ENCODE data around the gene ADAMTS18.
"Not testable (repeated sequence)": the region's sequence is repeated elsewhere in the genome, so short reads cannot be mapped to it uniquely, and the experiment has no call there.

ADAMTS18 gene

DNA sequence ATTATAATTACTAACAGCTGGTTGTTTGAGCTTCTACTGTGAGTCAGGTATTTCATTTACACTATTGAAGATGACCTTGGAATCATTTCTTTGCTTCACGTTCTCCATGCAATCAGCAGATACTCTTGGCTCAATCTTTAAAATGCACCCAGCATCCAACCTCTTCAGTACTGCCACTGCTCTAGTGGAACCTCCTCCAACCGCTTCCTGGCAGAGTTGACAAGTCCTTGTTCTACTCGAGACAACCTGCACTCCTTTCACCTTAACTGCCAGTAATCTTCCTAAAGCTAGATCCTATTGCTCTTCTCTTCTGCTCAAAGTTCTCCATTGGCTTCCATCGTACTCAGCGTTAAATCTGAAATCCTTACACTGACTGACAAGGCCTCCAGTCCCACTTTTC is 149.2 kb downstream of the ADAMTS18 start:
- Histone ChIP-seq H3K9me3 (ENCODE audit: control insufficient read depth, insufficient read depth, low read length) (no peaks in the 10 kb centered on the region), H3K4me3 (ENCODE audit: low read depth, low read length) (no peak overlapping the region), H3K27ac (ENCODE audit: low read depth, low read length) (no peak overlapping the region), H3K36me3 (ENCODE audit: control insufficient read depth, insufficient read depth, low read length) (no peaks in the 10 kb centered on the region), H3K4me1 (ENCODE audit: control insufficient read depth, insufficient read depth, low read length) (no peaks in the 10 kb centered on the region), H3K27me3 (ENCODE audit: control insufficient read depth, insufficient read depth, low read length) (no peaks in the 10 kb centered on the region), H3K9ac (ENCODE audit: low read depth, low read length) (no peak overlapping the region)

DNA sequence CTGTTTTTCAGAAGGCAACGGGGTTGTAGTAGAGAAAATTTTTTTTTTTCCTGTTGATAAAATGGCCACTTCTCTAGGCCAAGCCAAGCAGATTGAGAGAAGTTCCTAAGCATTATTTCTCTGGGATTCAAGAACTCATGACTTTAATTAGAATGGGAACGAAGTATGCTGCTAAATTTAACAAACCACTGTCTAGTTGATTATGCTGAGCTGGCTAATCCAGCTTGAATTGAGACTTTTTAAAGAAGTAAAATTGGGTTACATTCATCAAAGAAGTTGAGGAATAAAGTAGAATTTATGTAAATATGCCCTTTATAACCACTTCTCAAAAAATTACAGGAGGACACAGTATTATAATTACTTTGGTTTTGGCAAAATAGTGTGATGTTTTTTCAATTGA is 152.5 kb downstream of the ADAMTS18 start:
- Histone ChIP-seq H3K4me1 (ENCODE audit: control insufficient read depth, insufficient read depth, low read length) (no peaks in the 10 kb centered on the region), H3K27me3 (ENCODE audit: control insufficient read depth, insufficient read depth, low read length) (no peaks in the 10 kb centered on the region), H3K36me3 (ENCODE audit: control insufficient read depth, insufficient read depth, low read length) (no peaks in the 10 kb centered on the region), H3K4me3 (ENCODE audit: low read depth, low read length) (no peak overlapping the region), H3K27ac (ENCODE audit: low read depth, low read length) (no peak overlapping the region), H3K9me3 (ENCODE audit: control insufficient read depth, insufficient read depth, low read length) (no peaks in the 10 kb centered on the region), H3K9ac (ENCODE audit: low read depth, low read length) (no peak overlapping the region)

DNA sequence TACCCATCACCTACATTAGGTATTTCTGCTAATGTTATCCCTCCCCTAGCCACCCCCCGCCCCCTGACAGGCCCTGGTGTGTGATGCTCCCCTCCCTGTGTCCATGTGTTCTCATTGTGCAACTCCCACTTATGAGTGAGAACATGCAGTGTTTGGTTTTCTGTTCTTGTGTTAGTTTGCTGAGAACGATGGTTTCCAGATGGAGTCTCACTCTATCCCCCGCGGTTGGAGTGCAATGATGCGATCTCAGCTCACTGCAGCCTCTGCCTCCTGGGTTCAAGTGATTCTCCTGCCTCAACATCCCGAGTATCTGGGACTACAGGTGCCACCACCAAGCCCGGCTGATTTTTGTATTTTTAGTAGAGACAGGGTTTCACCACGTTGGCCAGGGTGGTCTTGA is 155.5 kb downstream of the ADAMTS18 start:
- not testable (repeated sequence) for H3K9ac ChIP-seq (ENCODE audit: low read depth, low read length); H3K4me3 ChIP-seq (ENCODE audit: low read depth, low read length); H3K27ac ChIP-seq (ENCODE audit: low read depth, low read length); H3K36me3 ChIP-seq (ENCODE audit: control insufficient read depth, insufficient read depth, low read length); H3K4me1 ChIP-seq (ENCODE audit: control insufficient read depth, insufficient read depth, low read length); H3K27me3 ChIP-seq (ENCODE audit: control insufficient read depth, insufficient read depth, low read length); H3K9me3 ChIP-seq (ENCODE audit: control insufficient read depth, insufficient read depth, low read length)

DNA sequence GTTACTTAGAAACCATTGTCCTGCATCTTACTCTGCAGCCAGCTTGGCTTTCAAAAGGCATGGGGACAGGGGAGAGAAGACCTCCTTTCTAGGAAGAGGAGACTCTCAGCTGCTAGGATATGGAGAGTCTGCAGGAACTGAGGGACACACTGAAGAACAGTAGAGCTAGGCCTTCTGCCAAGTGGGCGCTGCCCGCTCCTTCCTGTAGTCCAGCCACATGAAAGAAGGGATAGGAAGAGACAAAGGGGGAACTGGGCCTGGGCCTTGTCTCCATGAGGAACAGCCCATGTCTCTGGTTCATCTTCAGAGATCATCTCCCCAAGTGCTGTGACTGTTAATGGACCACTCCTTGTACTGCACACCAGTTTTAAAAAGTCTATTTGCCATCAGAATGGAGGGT is 157.3 kb downstream of the ADAMTS18 start:
- Histone ChIP-seq H3K27ac (ENCODE audit: low read depth, low read length) (no peak overlapping the region), H3K4me3 (ENCODE audit: low read depth, low read length) (no peak overlapping the region), H3K4me1 (ENCODE audit: control insufficient read depth, insufficient read depth, low read length) (peaks cover 7% of the 10 kb centered on the region; the same call in 1 of the 2 replicates), H3K9me3 (ENCODE audit: control insufficient read depth, insufficient read depth, low read length) (no peaks in the 10 kb centered on the region), H3K27me3 (ENCODE audit: control insufficient read depth, insufficient read depth, low read length) (no peaks in the 10 kb centered on the region), H3K36me3 (ENCODE audit: control insufficient read depth, insufficient read depth, low read length) (no peaks in the 10 kb centered on the region), H3K9ac (ENCODE audit: low read depth, low read length) (no peak overlapping the region)

DNA sequence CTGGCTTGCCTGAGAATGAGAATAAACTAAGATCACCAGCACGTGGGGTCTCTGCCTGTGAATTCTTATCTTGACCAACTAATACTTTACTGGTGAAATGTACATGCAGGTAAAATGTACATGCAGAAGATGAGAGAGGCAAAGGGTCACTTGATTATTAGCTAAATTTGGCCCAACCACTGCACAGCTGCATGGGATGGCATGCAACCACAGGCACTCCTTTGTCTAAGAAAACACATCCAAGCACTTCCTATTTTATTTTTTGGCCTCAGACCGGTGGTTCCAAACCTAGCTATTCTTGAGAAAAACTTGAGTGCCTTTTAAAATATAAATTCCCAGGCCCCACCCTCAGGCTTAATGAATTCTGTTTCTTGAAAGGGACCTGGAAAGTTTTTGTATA is 157.7 kb downstream of the ADAMTS18 start:
- H3K27ac ChIP-seq (ENCODE audit: low read depth, low read length): no peak overlapping the region
- no peaks in the 10 kb centered on the region for H3K9me3 ChIP-seq (ENCODE audit: control insufficient read depth, insufficient read depth, low read length)
- no peak overlapping the region for H3K9ac ChIP-seq (ENCODE audit: low read depth, low read length)
- no peaks in the 10 kb centered on the region for H3K36me3 ChIP-seq (ENCODE audit: control insufficient read depth, insufficient read depth, low read length)
- no peaks in the 10 kb centered on the region for H3K27me3 ChIP-seq (ENCODE audit: control insufficient read depth, insufficient read depth, low read length)
- no peak overlapping the region for H3K4me3 ChIP-seq (ENCODE audit: low read depth, low read length)
- peaks cover 7% of the 10 kb centered on the region; the same call in 1 of the 2 replicates for H3K4me1 ChIP-seq (ENCODE audit: control insufficient read depth, insufficient read depth, low read length)

DNA sequence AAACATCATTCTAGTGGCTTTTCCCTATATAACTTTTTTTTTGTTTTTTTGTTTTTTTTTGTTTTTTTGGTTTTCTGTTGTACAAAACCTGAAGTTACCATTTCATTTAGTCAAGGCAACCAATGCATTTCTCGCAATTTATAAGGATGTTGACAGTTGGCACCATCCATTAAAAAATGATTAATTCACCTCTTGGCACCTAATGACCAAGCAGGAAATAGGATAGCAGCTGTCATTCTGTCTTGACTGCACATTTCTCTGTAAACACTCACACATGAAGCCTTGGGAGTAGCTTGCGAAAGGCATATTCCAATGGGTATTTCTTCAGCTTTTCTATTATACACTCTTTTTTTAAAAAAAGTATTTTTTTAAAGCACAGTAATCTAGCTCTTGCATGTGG is 158.2 kb downstream of the ADAMTS18 start:
- Histone ChIP-seq H3K4me3 (ENCODE audit: low read depth, low read length) (no peak overlapping the region), H3K27ac (ENCODE audit: low read depth, low read length) (no peak overlapping the region), H3K4me1 (ENCODE audit: control insufficient read depth, insufficient read depth, low read length) (peaks cover 7% of the 10 kb centered on the region; the same call in 1 of the 2 replicates), H3K9me3 (ENCODE audit: control insufficient read depth, insufficient read depth, low read length) (no peaks in the 10 kb centered on the region), H3K9ac (ENCODE audit: low read depth, low read length) (no peak overlapping the region), H3K27me3 (ENCODE audit: control insufficient read depth, insufficient read depth, low read length) (no peaks in the 10 kb centered on the region), H3K36me3 (ENCODE audit: control insufficient read depth, insufficient read depth, low read length) (no peaks in the 10 kb centered on the region)

DNA sequence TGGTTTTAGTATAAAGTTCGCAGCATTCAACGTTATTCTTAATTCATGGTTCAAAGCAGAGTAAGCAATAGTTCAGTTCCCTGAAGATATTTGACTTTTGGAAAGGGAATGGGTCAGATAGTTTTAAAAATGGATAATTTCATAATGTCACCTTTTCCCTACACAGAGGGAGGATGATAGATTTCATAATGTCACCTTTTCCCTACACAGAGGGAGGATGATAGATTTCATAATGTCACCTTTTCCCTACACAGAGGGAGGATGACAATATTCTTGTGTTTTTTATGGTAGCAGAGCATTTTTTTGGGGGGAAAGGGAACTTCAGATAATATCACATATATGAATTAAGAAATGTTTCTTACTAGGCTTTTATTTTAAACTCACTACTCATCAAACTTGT is 159.5 kb downstream of the ADAMTS18 start:
- H3K9me3 ChIP-seq (ENCODE audit: control insufficient read depth, insufficient read depth, low read length); H3K36me3 ChIP-seq (ENCODE audit: control insufficient read depth, insufficient read depth, low read length); H3K4me1 ChIP-seq (ENCODE audit: control insufficient read depth, insufficient read depth, low read length); H3K27ac ChIP-seq (ENCODE audit: low read depth, low read length); H3K9ac ChIP-seq (ENCODE audit: low read depth, low read length); H3K27me3 ChIP-seq (ENCODE audit: control insufficient read depth, insufficient read depth, low read length); H3K4me3 ChIP-seq (ENCODE audit: low read depth, low read length): not testable (repeated sequence)

DNA sequence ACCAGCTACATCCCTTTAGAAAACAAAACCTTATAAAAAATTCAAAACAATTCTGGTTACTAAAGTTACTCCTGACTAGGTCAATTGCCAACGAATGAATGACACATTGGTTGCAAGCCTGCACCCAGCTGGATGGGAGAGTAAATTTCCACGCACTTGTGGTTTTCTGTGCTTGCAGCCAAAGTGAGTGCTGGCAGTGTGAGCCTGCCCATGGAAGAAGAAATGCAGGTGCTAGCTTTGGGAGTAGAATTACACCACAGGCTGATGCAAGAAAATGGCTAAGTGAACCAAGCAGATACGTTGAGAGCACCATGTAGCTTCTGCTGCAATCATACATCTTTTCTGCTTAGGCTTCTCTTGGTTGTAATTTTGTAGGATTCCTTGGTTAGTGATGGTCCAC is 161.0 kb downstream of the ADAMTS18 start:
- no peak overlapping the region for H3K4me3 ChIP-seq (ENCODE audit: low read depth, low read length)
- H3K4me1 ChIP-seq (ENCODE audit: control insufficient read depth, insufficient read depth, low read length): peaks cover 7% of the 10 kb centered on the region; the same call in 1 of the 2 replicates
- H3K9ac ChIP-seq (ENCODE audit: low read depth, low read length): no peak overlapping the region; the same call in 1 of the 2 replicates
- H3K36me3 ChIP-seq (ENCODE audit: control insufficient read depth, insufficient read depth, low read length): no peaks in the 10 kb centered on the region
- H3K9me3 ChIP-seq (ENCODE audit: control insufficient read depth, insufficient read depth, low read length): no peaks in the 10 kb centered on the region
- H3K27me3 ChIP-seq (ENCODE audit: control insufficient read depth, insufficient read depth, low read length): no peaks in the 10 kb centered on the region
- no peak overlapping the region for H3K27ac ChIP-seq (ENCODE audit: low read depth, low read length)

DNA sequence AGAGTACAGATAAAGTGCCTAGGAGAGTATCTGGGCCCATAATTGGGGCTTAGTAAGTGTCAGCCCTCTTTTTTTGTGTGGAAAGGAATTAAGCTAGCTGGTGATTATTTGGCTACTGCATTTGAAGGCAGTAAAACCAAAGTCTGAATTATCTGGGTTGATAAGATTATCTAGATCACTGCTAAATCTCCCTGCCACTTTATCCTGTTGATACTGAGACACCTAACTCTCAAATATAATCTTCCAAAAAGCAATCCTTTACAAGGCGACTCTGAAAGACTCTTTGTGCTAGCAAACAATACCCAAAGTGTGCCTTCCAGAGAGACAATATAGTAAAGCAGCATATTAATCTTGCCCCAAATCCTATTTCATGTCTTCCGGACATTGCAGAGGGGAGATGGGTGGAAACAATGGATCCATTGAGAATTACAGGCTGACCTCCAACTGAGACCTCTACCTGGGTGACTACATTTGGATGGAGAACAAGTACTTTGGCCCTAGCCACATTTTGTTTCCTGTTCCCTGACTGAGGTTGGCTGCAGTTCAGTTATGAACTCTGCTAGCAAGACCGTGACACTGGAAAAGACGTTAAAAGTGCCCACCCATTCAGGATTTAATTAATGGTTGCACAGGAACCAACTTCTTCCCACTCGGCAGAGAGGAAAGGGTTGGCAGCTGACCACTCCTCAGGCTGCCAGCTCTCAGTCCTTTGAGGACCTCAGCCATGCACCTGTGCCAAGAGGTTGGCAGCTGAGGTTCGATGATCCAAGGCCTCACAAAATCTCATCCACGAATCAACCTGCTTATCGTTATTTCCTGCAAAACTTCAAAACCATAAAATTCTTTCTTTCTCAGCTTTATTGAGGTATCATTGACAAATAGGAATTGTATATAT is 163.1 kb downstream of the ADAMTS18 start:
- Histone ChIP-seq H3K9me3 (ENCODE audit: control insufficient read depth, insufficient read depth, low read length) (no peaks in the 10 kb centered on the region), H3K4me1 (ENCODE audit: control insufficient read depth, insufficient read depth, low read length) (peaks cover 7% of the 10 kb centered on the region; the same call in 1 of the 2 replicates), H3K27ac (ENCODE audit: low read depth, low read length) (no peak overlapping the region), H3K9ac (ENCODE audit: low read depth, low read length) (no peak overlapping the region), H3K27me3 (ENCODE audit: control insufficient read depth, insufficient read depth, low read length) (no peaks in the 10 kb centered on the region), H3K36me3 (ENCODE audit: control insufficient read depth, insufficient read depth, low read length) (no peaks in the 10 kb centered on the region), H3K4me3 (ENCODE audit: low read depth, low read length) (no peak overlapping the region)

DNA sequence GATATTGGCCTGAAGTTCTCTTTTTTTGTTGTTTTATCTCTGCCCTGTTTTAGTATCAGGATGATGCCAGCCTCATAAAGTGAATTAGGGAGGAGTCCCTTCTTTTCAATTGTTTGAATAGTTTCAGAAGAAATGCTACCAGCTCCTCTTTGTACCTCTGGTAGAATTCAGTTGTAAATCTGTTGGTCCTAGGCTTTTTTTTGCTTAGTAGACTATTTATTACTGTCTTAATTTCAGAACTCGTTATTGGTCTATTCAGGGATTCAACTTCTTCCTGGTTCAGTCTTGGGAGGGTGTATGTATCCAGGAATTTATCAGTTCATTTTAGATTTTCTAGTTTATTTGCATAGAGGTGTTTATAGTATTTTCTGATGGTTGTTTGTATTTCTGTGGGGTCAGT is 168.6 kb downstream of the ADAMTS18 start:
- H3K27me3 ChIP-seq (ENCODE audit: control insufficient read depth, insufficient read depth, low read length); H3K4me1 ChIP-seq (ENCODE audit: control insufficient read depth, insufficient read depth, low read length); H3K9me3 ChIP-seq (ENCODE audit: control insufficient read depth, insufficient read depth, low read length); H3K27ac ChIP-seq (ENCODE audit: low read depth, low read length); H3K4me3 ChIP-seq (ENCODE audit: low read depth, low read length); H3K36me3 ChIP-seq (ENCODE audit: control insufficient read depth, insufficient read depth, low read length); H3K9ac ChIP-seq (ENCODE audit: low read depth, low read length): not testable (repeated sequence)

DNA sequence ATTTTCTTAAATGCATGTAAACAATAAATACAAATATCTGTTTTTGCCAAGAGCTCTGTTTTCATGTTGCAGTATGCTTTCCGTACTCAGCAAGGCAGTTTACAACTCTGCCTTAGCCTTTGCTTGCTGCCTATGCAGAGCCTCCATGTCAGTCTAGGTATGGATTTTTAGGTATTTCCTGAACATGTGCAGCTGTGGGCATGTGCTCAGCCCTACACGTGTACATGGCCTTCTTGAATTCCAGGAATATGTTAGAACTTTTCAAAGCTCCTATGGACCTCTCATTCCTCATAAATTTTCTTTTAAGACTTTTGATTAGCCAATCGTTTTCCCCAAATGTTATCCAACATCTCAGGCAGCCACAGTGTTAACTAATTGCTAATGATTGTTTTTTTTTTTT is 171.9 kb downstream of the ADAMTS18 start:
- H3K4me1 ChIP-seq (ENCODE audit: control insufficient read depth, insufficient read depth, low read length): no peaks in the 10 kb centered on the region
- no peaks in the 10 kb centered on the region for H3K9me3 ChIP-seq (ENCODE audit: control insufficient read depth, insufficient read depth, low read length)
- no peak overlapping the region for H3K4me3 ChIP-seq (ENCODE audit: low read depth, low read length)
- no peaks in the 10 kb centered on the region for H3K27me3 ChIP-seq (ENCODE audit: control insufficient read depth, insufficient read depth, low read length)
- no peaks in the 10 kb centered on the region for H3K36me3 ChIP-seq (ENCODE audit: control insufficient read depth, insufficient read depth, low read length)
- no peak overlapping the region for H3K9ac ChIP-seq (ENCODE audit: low read depth, low read length)
- H3K27ac ChIP-seq (ENCODE audit: low read depth, low read length): no peak overlapping the region

Measured in HUES48 (cell line).